Ovary (tissue), 3 donors: Measurements from ENCODE around the gene MCM8.

Source experiments
- EP300 ChIP-seq: sonication (generic); formaldehyde crosslinking; IDR thresholded peaks from one replicate; pipeline ENCODE4 v1.6.1; 2017; ENCODE audit warnings: antibody characterized with exemption
- POLR2A ChIP-seq: fragments of 450-650 bp; IDR thresholded peaks from one replicate; pipeline ENCODE4 v1.6.1; 2017; ENCODE audit warnings: antibody characterized with exemption, mild to moderate bottlenecking, moderate library complexity
- TF ChIP-seq, protein P1 (sequence below), 3 donors: fragments of 450-650 bp in 2 of 3; fragments of 200-600 bp in 1 of 3; IDR thresholded peaks; one replicate each; pipeline versions ENCODE4 v1.5.1 to v1.8.0; 2016 to 2022; ENCODE audit warnings: antibody characterized with exemption in 3 of 3, mild to moderate bottlenecking in 1 of 3
- donor health status: DM: no; HTN: no; CAD: no.

DNA sequence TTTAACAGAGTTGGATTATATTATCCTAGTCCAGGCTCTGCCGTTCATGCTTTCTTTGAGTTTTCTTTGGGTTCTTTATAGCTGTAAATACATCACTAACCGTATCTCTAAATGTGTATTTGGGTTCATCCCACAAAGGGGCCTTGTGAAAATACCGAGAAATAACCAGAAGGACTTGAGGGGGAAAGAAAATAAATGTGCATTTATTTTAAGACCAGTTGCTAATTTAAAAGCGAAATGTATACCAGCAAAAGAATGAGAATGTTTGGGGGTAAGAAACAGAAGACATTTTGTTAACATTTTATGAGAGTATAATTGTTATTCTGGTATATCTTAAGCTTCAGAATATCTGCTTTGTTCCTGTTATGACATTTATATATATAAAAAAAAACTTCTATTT lies 64.5 kb downstream of the MCM8 start:
- TF ChIP-seq, protein P1, sequence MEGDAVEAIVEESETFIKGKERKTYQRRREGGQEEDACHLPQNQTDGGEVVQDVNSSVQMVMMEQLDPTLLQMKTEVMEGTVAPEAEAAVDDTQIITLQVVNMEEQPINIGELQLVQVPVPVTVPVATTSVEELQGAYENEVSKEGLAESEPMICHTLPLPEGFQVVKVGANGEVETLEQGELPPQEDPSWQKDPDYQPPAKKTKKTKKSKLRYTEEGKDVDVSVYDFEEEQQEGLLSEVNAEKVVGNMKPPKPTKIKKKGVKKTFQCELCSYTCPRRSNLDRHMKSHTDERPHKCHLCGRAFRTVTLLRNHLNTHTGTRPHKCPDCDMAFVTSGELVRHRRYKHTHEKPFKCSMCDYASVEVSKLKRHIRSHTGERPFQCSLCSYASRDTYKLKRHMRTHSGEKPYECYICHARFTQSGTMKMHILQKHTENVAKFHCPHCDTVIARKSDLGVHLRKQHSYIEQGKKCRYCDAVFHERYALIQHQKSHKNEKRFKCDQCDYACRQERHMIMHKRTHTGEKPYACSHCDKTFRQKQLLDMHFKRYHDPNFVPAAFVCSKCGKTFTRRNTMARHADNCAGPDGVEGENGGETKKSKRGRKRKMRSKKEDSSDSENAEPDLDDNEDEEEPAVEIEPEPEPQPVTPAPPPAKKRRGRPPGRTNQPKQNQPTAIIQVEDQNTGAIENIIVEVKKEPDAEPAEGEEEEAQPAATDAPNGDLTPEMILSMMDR (IDR thresholded peaks at IDR 0.05) = no peak
- TF ChIP-seq EP300 = no peak
- TF ChIP-seq POLR2A = no peak
